IMR-90 (cell line): ENCODE measurements around the gene MEIOB. TPM values are rescaled to one million over a fixed set of nuclear protein-coding genes. Genes with fewer than 3 reads are reported as not detected.

Experiments used
- ATAC-seq: fragments of 200-7000 bp; cut with Tn5 transposase; 2 replicates; pipeline ENCODE4 v1.9.1; 2020; ENCODE audit warnings: low read depth, mild to moderate bottlenecking, moderate library complexity
- BruUV-seq: library from RNA; stranded (reverse); fragments of 400-500 nt; replicated peaks from 2 replicates; lab custom pipeline; 2021; lab: Mats Ljungman, UMichigan
- CTCF ChIA-PET: fragments of 300-600 bp; formaldehyde crosslinking; extraction: SDS; loops from one replicate; lab custom pipeline; 2021; ENCODE audit warnings: antibody characterized with exemption; lab: Yijun Ruan, JAX
- POLR2A ChIA-PET: fragments of 300-600 bp; sonication (Branson Sonifier 250); formaldehyde crosslinking; loops from one replicate; lab custom pipeline; 2022; ENCODE audit warnings: antibody characterized with exemption; ENCODE audit not compliant: unreplicated experiment; lab: Charles Lee
- DNase-seq: peaks from one replicate; pipeline ENCODE4 v3.0.0; 2013
- H2AFZ ChIP-seq: replicated peaks from 2 replicates; pipeline ENCODE3; 2013; ENCODE audit warnings: low read length, mild to moderate bottlenecking; ENCODE audit not compliant: poor library complexity
- H2AK5ac ChIP-seq: 2 replicates; pipeline ENCODE4 v1.6.1; 2013; ENCODE audit warnings: low read depth, low read length, inconsistent platforms
- H2AK9ac ChIP-seq: replicated peaks from 2 replicates; pipeline ENCODE3; 2013; ENCODE audit warnings: mild to moderate bottlenecking, low read depth, low read length, moderate library complexity; ENCODE audit not compliant: poor library complexity
- H2BK120ac ChIP-seq: 2 replicates; pipeline ENCODE4 v1.6.1; 2013; ENCODE audit warnings: low read depth, low read length, inconsistent platforms
- H2BK15ac ChIP-seq: 3 replicates; pipeline ENCODE4 v1.6.1; 2013; ENCODE audit warnings: low read depth, low read length, inconsistent platforms
- H2BK20ac ChIP-seq: 2 replicates; pipeline ENCODE4 v1.6.1; 2013; ENCODE audit warnings: low read depth, mild to moderate bottlenecking, inconsistent platforms, low read length, moderate library complexity
- H2BK5ac ChIP-seq: 2 replicates; pipeline ENCODE4 v1.6.1; 2013; ENCODE audit warnings: mild to moderate bottlenecking, low read depth, low read length, inconsistent platforms; ENCODE audit not compliant: poor library complexity, severe bottlenecking
- H3K14ac ChIP-seq: replicated peaks from 2 replicates; pipeline ENCODE4 v1.6.1; 2013; ENCODE audit warnings: low read depth, low read length, inconsistent platforms
- H3K18ac ChIP-seq: 2 replicates; pipeline ENCODE4 v1.6.1; 2013; ENCODE audit warnings: low read depth, low read length, control low read depth
- H3K23ac ChIP-seq: 2 replicates; pipeline ENCODE4 v1.6.1; 2013; ENCODE audit warnings: low read depth, low read length, inconsistent platforms
- H3K27ac ChIP-seq: 2 replicates; pipeline ENCODE4 v1.5.1; 2013; ENCODE audit warnings: mild to moderate bottlenecking, control low read depth, low read length; ENCODE audit not compliant: insufficient read depth
- H3K27me3 ChIP-seq: 2 replicates; pipeline ENCODE4 v1.6.1; 2013; ENCODE audit warnings: low read length; ENCODE audit not compliant: control insufficient read depth, insufficient read depth
- H3K36me3 ChIP-seq: 2 replicates; pipeline ENCODE4 v1.6.1; 2013; ENCODE audit warnings: low read length, mixed read lengths; ENCODE audit not compliant: control insufficient read depth, insufficient read depth
- H3K4ac ChIP-seq: 2 replicates; pipeline ENCODE4 v1.6.1; 2013; ENCODE audit warnings: low read depth, low read length, inconsistent platforms
- H3K4me1 ChIP-seq: 2 replicates; pipeline ENCODE4 v1.6.1; 2013; ENCODE audit warnings: low read length, mixed read lengths; ENCODE audit not compliant: control insufficient read depth, insufficient read depth
- H3K4me2 ChIP-seq: 2 replicates; pipeline ENCODE4 v1.6.1; 2013; ENCODE audit warnings: low read depth, mild to moderate bottlenecking, control low read depth, low read length, moderate library complexity
- H3K4me3 ChIP-seq: 2 replicates; pipeline ENCODE4 v1.5.1; 2013; ENCODE audit warnings: low read depth, mild to moderate bottlenecking, control low read depth, low read length, moderate library complexity; ENCODE audit not compliant: insufficient read depth
- H3K56ac ChIP-seq: 2 replicates; pipeline ENCODE4 v1.6.1; 2013; ENCODE audit warnings: low read length, inconsistent platforms; ENCODE audit not compliant: insufficient read depth; ENCODE audit errors: extremely low read depth
- H3K79me1 ChIP-seq, 2 experiments: 2 replicates each; pipeline ENCODE4 v1.6.1; 2013; ENCODE audit warnings: low read length in 2 of 2, inconsistent platforms in 1 of 2, low read depth in 1 of 2
- H3K9ac ChIP-seq: 2 replicates; pipeline ENCODE4 v1.6.1; 2013; ENCODE audit warnings: low read depth, low read length, control low read depth
- H3K9me1 ChIP-seq: 2 replicates; pipeline ENCODE4 v1.6.1; 2013; ENCODE audit warnings: low read length, inconsistent platforms; ENCODE audit not compliant: insufficient read depth
- H3K9me3 ChIP-seq: 2 replicates; pipeline ENCODE4 v1.6.1; 2013; ENCODE audit warnings: low read length; ENCODE audit not compliant: control insufficient read depth, insufficient read depth
- H4K20me1 ChIP-seq: 2 replicates; pipeline ENCODE4 v1.6.1; 2013; ENCODE audit warnings: low read length, inconsistent platforms; ENCODE audit not compliant: insufficient read depth
- H4K5ac ChIP-seq: 2 replicates; pipeline ENCODE4 v1.6.1; 2013; ENCODE audit warnings: mild to moderate bottlenecking, low read depth, low read length, control low read depth
- H4K8ac ChIP-seq, 2 experiments: 2 replicates each; pipeline ENCODE4 v1.6.1; 2013; ENCODE audit warnings: low read depth in 2 of 2, low read length in 2 of 2, control low read depth in 1 of 2, inconsistent platforms in 1 of 2
- H4K91ac ChIP-seq: 2 replicates; pipeline ENCODE4 v1.6.1; 2013; ENCODE audit warnings: low read depth, low read length, inconsistent platforms; ENCODE audit not compliant: insufficient read depth
- BHLHE40 ChIP-seq: fragments of 150-350 bp; IDR thresholded peaks from 2 replicates; pipeline ENCODE4 v1.6.1; 2016; ENCODE audit warnings: mild to moderate bottlenecking, low read depth, low read length
- CTCF ChIP-seq: conservative IDR thresholded peaks from 2 replicates; pipeline ENCODE4 v1.5.1; 2012; ENCODE audit warnings: mild to moderate bottlenecking, low read depth, low read length, improper control_type of control experiment
- MAZ ChIP-seq: IDR thresholded peaks from 2 replicates; pipeline ENCODE4 v1.6.1; 2012; ENCODE audit warnings: low read depth, mild to moderate bottlenecking, low read length, improper control_type of control experiment, moderate library complexity, borderline replicate concordance
- MXI1 ChIP-seq: IDR thresholded peaks from 2 replicates; pipeline ENCODE4 v1.6.1; 2012; ENCODE audit warnings: low read depth, mild to moderate bottlenecking, low read length, moderate library complexity, borderline replicate concordance
- NFE2L2 ChIP-seq: fragments of 150-350 bp; IDR thresholded peaks from 2 replicates; pipeline ENCODE4 v1.6.1; 2016; ENCODE audit warnings: low read depth, mild to moderate bottlenecking, low read length
- POLR2A ChIP-seq: IDR thresholded peaks from 2 replicates; pipeline ENCODE4 v1.6.1; 2012; ENCODE audit warnings: mild to moderate bottlenecking, low read depth, low read length
- RAD21 ChIP-seq: IDR thresholded peaks from 2 replicates; pipeline ENCODE4 v1.6.1; 2012; ENCODE audit warnings: low read length, improper control_type of control experiment
- SMC3 ChIP-seq: fragments of 150-350 bp; IDR thresholded peaks from 2 replicates; pipeline ENCODE4 v1.6.1; 2016; ENCODE audit warnings: low read depth, mild to moderate bottlenecking, antibody characterized with exemption, low read length, moderate library complexity
- WGBS, 2 experiments: methylation state at CpG; one replicate each; pipeline versions ENCODE4 v1.1.5 to v1.1.7; 2013; ENCODE audit warnings: missing lambda C conversion rate in 2 of 2; ENCODE audit not compliant: insufficient read length in 1 of 2; ENCODE audit errors: extremely low coverage in 2 of 2; 5-methylcytosine and 5-hydroxymethylcytosine counted together
- dilution Hi-C: fragments of 300-500 bp; cut with HindIII; formaldehyde crosslinking; loops from one replicate; pipeline ENCODE4 v1.14.3; 2018; ENCODE audit warnings: low sequenced_read_pairs; ENCODE audit not compliant: unreplicated experiment
- in situ Hi-C: fragments of 300-500 bp; cut with MboI; formaldehyde crosslinking; loops from 3 replicates; pipeline ENCODE4 v1.14.3; 2019; ENCODE audit warnings: low sequenced_read_pairs, inconsistent platforms, mixed read lengths
- intact Hi-C: fragments of 100-400 bp; cut with micrococcal nuclease; formaldehyde crosslinking; loops from 2 replicates; pipeline ENCODE4 v1.10.0; 2022
- polyA plus RNA-seq, 3 experiments: library from polyadenylated mRNA; depleted of rRNA; stranded (reverse); fragments of >200 nt; gene quantifications; 2 replicates each; pipeline ENCODE4 v1.2.3, GENCODE V29; 2012; ENCODE audit warnings: low replicate concordance in 1 of 3
- total RNA-seq: library from RNA; depleted of rRNA; stranded (reverse); fragments of >200 nt; gene quantifications from 2 replicates; pipeline ENCODE4 v1.2.3, GENCODE V29; 2012
- TF ChIP-seq, protein P1 (sequence below): fragments of 150-350 bp; IDR thresholded peaks from 2 replicates; pipeline ENCODE4 v1.6.1; 2017; ENCODE audit warnings: mild to moderate bottlenecking, antibody characterized with exemption, low read length, low read depth

Gene MEIOB
- total and polyA plus RNA-seq, 2 of the 4 experiments (the other 2 are of a cell fraction), result 0.14 TPM; not detected in 1

DNA sequence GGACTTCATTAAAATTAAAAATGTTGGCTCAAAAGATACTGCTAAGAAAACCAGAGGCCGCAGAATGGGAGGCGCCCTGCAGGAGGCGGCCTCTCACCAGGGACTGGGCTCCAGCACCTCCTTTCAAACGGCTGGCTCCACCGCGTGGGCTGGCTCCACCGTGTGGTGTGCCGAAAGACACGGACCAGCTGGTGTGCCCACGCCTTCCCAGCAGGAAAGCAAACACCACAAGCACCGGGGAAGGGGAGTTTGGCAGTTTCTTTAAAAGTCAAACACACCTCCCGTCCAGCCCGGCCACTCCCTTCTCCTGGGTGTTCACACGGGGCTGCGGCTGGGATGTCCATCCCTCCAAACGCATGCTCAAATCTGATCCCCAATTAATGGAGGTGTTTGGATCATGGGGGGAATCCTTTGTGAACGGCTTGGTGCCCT is 59.2 kb downstream of the MEIOB start:
- Histone ChIP-seq H2BK20ac (no peak overlapping the region), H2AK9ac (peak overlapping the region; percentile 25), H3K27ac (peak overlapping the region; percentile 19; the same call in 1 of the 2 replicates), H3K4me3 (no peak overlapping the region), H2BK5ac (no peak overlapping the region), H3K4ac (peak overlapping the region; percentile 9; the same call in 1 of the 2 replicates), H4K91ac (no peak overlapping the region), H2BK120ac (no peak overlapping the region), H3K23ac (no peak overlapping the region), H3K4me1 (peaks cover 4% of the 10 kb centered on the region; the same call in 1 of the 2 replicates), H2AK5ac (0 out of 2 replicates have a peak overlapping the region, but pooled peaks have one; percentile 3), H3K9me1 (peaks cover 2% of the 10 kb centered on the region; the same call in 1 of the 2 replicates), H3K79me1 (0 out of 4 replicates have a peak, but pooled peaks cover 0 to 2% of the 10 kb centered on the region in 2 experiments), H3K14ac (no peak overlapping the region), H3K9ac (no peak overlapping the region), H2AFZ (peak overlapping the region; percentile 84), H3K27me3 (no peaks in the 10 kb centered on the region), H3K36me3 (peaks cover 23% of the 10 kb centered on the region; the same call in 1 of the 2 replicates), H3K9me3 (no peaks in the 10 kb centered on the region), H4K8ac (peak overlapping the region in 1 of 2 experiments; percentile 8; a peak in 1 of 4 replicates), H4K5ac (no peak overlapping the region), H3K18ac (no peak overlapping the region), H3K4me2 (peak overlapping the region; percentile 65), H3K56ac (no peak overlapping the region), H4K20me1 (no peaks in the 10 kb centered on the region), H2BK15ac (no peak overlapping the region)
- no TSS peak for BruUV-seq
- dilution Hi-C loops, result no loop called here
- ATAC-seq (peak; percentile 100), DNase-seq (peak; percentile 85)
- no CpG with 5 or more reads among the region's 17 CpGs for WGBS, 2 experiments
- ChIA-PET POLR2A (no interaction called here), CTCF (interaction anchor here (0.7 to 0.8 kb wide), 2 partner anchors 130 to 152 kb away, joined by 3 to 4 read pairs; partner anchors contain the start of genes MSRB1 and RPS2)
- TF ChIP-seq, protein P1, sequence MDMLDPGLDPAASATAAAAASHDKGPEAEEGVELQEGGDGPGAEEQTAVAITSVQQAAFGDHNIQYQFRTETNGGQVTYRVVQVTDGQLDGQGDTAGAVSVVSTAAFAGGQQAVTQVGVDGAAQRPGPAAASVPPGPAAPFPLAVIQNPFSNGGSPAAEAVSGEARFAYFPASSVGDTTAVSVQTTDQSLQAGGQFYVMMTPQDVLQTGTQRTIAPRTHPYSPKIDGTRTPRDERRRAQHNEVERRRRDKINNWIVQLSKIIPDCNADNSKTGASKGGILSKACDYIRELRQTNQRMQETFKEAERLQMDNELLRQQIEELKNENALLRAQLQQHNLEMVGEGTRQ, result peak; percentile 37; the same call in 1 of the 2 replicates
- TF ChIP-seq MXI1 (peak; percentile 96), MAZ (peak; percentile 30; the same call in 1 of the 2 replicates), RAD21 (peak; percentile 70), BHLHE40 (peak; percentile 32; the same call in 1 of the 2 replicates), SMC3 (peak; percentile 57), NFE2L2 (no peak), CTCF (peak; percentile 87), POLR2A (no peak)
- intact Hi-C loops, result loop anchor here (1.0 kb wide), 1 partner anchor 117 kb away; no protein-coding TSS in a partner anchor
- in situ Hi-C loops, result no loop called here
